Muscle of leg (tissue), 11 donors: ENCODE results near the gene NCOA6. TPM values are rescaled to one million over a fixed set of nuclear protein-coding genes. Genes with fewer than 3 reads are reported as not detected.

Source experiments
- DNase-seq: peaks from one replicate; pipeline ENCODE4 v3.0.0; 2013
- H3K27ac ChIP-seq: one replicate; pipeline ENCODE4 v1.5.1; 2013; ENCODE audit warnings: mild to moderate bottlenecking, low read length, control low read depth
- H3K27me3 ChIP-seq: one replicate; pipeline ENCODE4 v1.6.1; 2013; ENCODE audit warnings: low read length; ENCODE audit not compliant: control insufficient read depth, insufficient read depth
- H3K36me3 ChIP-seq: one replicate; pipeline ENCODE4 v1.6.1; 2013; ENCODE audit warnings: low read length; ENCODE audit not compliant: control insufficient read depth, insufficient read depth
- H3K4me1 ChIP-seq: one replicate; pipeline ENCODE4 v1.6.1; 2013; ENCODE audit warnings: low read length; ENCODE audit not compliant: control insufficient read depth, insufficient read depth
- H3K4me3 ChIP-seq: one replicate; pipeline ENCODE4 v1.5.1; 2013; ENCODE audit warnings: low read length, control low read depth
- H3K9me3 ChIP-seq: replicated peaks from 2 replicates; pipeline ENCODE4 v1.6.1; 2013; ENCODE audit warnings: low read depth, low read length; ENCODE audit not compliant: control insufficient read depth
- WGBS: methylation state at CpG from one replicate; pipeline ENCODE4 v1.1.5; 2013; ENCODE audit warnings: missing lambda C conversion rate; ENCODE audit not compliant: insufficient coverage; 5-methylcytosine and 5-hydroxymethylcytosine counted together
- polyA plus RNA-seq, 8 donors: library from polyadenylated mRNA; unstranded; fragments of 120-200 nt; gene quantifications; one replicate each; pipeline versions ENCODE4 v1.2.1 to v1.2.3, GENCODE V29; 2013; ENCODE audit warnings: inconsistent platforms in 1 of 8, low replicate concordance in 1 of 8; ENCODE audit not compliant: insufficient read length in 8 of 8, insufficient read depth in 1 of 8
- total RNA-seq: library from RNA; stranded (reverse); fragments of 120-200 nt; gene quantifications from one replicate; pipeline ENCODE4 v1.2.4, GENCODE V29; 2013

The NCOA6 gene
- total and polyA plus RNA-seq, 9 donors, result 11.3 to 30.0 (median 26.7) TPM

- H3K9me3 ChIP-seq, result no peaks in the 10 kb centered on the region
- no peak overlapping the region for H3K4me3 ChIP-seq
- H3K36me3 ChIP-seq, result peaks cover 19% of the 10 kb centered on the region
- no peaks in the 10 kb centered on the region for H3K27me3 ChIP-seq
- peaks cover 11% of the 10 kb centered on the region for H3K4me1 ChIP-seq
- WGBS, result 88% methylated on average over 12 of the region's 12 CpGs
- no peak overlapping the region for H3K27ac ChIP-seq
- DNase-seq, result no peak
Measured at GRCh38 chr20:34862724-34863123, 37.3 kb upstream of the NCOA6 start.

- no peak overlapping the region for H3K4me3 ChIP-seq
- DNase-seq, result peak; percentile 51
- no peaks in the 10 kb centered on the region for H3K9me3 ChIP-seq
- 90% methylated on average over 2 of the region's 7 CpGs for WGBS
- peaks cover 21% of the 10 kb centered on the region for H3K36me3 ChIP-seq
- peaks cover 11% of the 10 kb centered on the region for H3K4me1 ChIP-seq
- H3K27me3 ChIP-seq, result no peaks in the 10 kb centered on the region
- H3K27ac ChIP-seq, result no peak overlapping the region
Measured at GRCh38 chr20:34861386-34862084, 36.1 kb upstream of the NCOA6 start.

DNA sequence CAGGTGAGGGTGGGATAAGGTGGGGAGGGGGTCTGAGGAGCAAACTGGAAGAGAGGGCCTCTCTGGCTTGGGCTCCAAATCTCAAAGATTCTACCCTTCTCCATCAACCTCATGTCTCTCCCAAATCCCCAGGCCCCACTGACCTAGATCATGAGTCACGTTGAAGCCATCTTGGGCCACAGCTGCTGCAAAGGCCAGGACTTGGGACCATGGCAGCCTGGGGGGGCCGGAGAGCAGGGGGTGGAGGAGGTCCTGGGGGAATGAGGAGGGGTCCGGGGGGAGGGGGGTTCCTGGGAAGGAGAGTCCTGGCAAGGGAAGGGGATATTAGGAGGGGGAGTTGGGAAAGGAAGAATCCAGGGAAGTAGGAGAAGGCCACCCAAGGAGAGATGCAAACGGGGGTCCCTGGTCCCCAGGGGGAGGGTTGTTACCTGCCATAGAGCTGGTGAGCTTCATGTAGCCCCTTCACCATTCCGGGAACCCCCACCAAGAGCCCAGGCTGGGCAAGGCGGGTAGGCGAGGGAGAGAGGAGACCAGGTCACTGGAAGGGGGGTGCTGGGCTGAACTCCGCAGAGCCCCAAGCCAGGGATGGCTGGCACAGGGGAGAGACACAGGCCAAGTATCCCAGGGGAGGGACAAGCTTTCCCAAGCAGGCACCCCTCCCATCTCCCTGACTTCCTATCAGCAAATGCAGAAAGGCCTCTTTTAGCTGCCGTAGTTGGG lies 34.5 kb upstream of the NCOA6 start:
- H3K36me3 ChIP-seq, result peaks cover 30% of the 10 kb centered on the region
- H3K9me3 ChIP-seq, result no peaks in the 10 kb centered on the region
- H3K4me3 ChIP-seq, result no peak overlapping the region
- DNase-seq, result no peak
- H3K4me1 ChIP-seq, result peaks cover 11% of the 10 kb centered on the region
- no peak overlapping the region for H3K27ac ChIP-seq
- no peaks in the 10 kb centered on the region for H3K27me3 ChIP-seq
- 96% methylated on average over 4 of the region's 9 CpGs for WGBS

- Histone ChIP-seq H3K27ac (no peak overlapping the region), H3K9me3 (no peaks in the 10 kb centered on the region), H3K36me3 (peaks cover 35% of the 10 kb centered on the region), H3K4me1 (peaks cover 11% of the 10 kb centered on the region), H3K4me3 (no peak overlapping the region), H3K27me3 (no peaks in the 10 kb centered on the region)
- DNase-seq, result no peak
- 94% methylated on average over 26 of the region's 26 CpGs for WGBS
Measured at GRCh38 chr20:34859367-34859766, 33.9 kb upstream of the NCOA6 start.

- H3K4me1 ChIP-seq, result no peaks in the 10 kb centered on the region
- WGBS, result no CpG with 5 or more reads among the region's 4 CpGs
- H3K4me3 ChIP-seq, result no peak overlapping the region
- H3K27me3 ChIP-seq, result no peaks in the 10 kb centered on the region
- peaks cover 58% of the 10 kb centered on the region for H3K36me3 ChIP-seq
- no peak for DNase-seq
- no peak overlapping the region for H3K27ac ChIP-seq
- H3K9me3 ChIP-seq, result no peaks in the 10 kb centered on the region
Measured at GRCh38 chr20:34852298-34852697, 26.8 kb upstream of the NCOA6 start.

GRCh38 chr20:34850969-34851368 lies 25.5 kb upstream of the NCOA6 start:
- H3K27me3 ChIP-seq, result no peaks in the 10 kb centered on the region
- no peak overlapping the region for H3K4me3 ChIP-seq
- no peak for DNase-seq
- no peak overlapping the region for H3K27ac ChIP-seq
- 91% methylated on average over 14 of the region's 14 CpGs for WGBS
- no peaks in the 10 kb centered on the region for H3K4me1 ChIP-seq
- H3K9me3 ChIP-seq, result no peaks in the 10 kb centered on the region
- H3K36me3 ChIP-seq, result peaks cover 51% of the 10 kb centered on the region

- 93% methylated on average over 7 of the region's 9 CpGs for WGBS
- Histone ChIP-seq H3K9me3 (no peaks in the 10 kb centered on the region), H3K27ac (no peak overlapping the region), H3K27me3 (no peaks in the 10 kb centered on the region), H3K4me1 (no peaks in the 10 kb centered on the region), H3K36me3 (peaks cover 44% of the 10 kb centered on the region), H3K4me3 (no peak overlapping the region)
- DNase-seq, result no peak
Measured at GRCh38 chr20:34849778-34850177, 24.3 kb upstream of the NCOA6 start.

- Histone ChIP-seq H3K36me3 (peaks cover 38% of the 10 kb centered on the region), H3K27me3 (no peaks in the 10 kb centered on the region), H3K4me1 (no peaks in the 10 kb centered on the region), H3K9me3 (no peaks in the 10 kb centered on the region), H3K27ac (no peak overlapping the region), H3K4me3 (no peak overlapping the region)
- DNase-seq, result no peak
- WGBS, result 100% methylated on average over 4 of the region's 5 CpGs
Measured at GRCh38 chr20:34848597-34848996, 23.1 kb upstream of the NCOA6 start.

- Histone ChIP-seq H3K9me3 (no peaks in the 10 kb centered on the region), H3K36me3 (peaks cover 6% of the 10 kb centered on the region), H3K27ac (no peak overlapping the region), H3K27me3 (no peaks in the 10 kb centered on the region), H3K4me1 (no peaks in the 10 kb centered on the region), H3K4me3 (no peak overlapping the region)
- WGBS, result 100% methylated on average over 1 of the region's 2 CpGs
- DNase-seq, result no peak
Measured at GRCh38 chr20:34843421-34843820, 18.0 kb upstream of the NCOA6 start.

GRCh38 chr20:34842143-34842542 lies 16.7 kb upstream of the NCOA6 start:
- Histone ChIP-seq H3K4me3 (no peak overlapping the region), H3K27ac (no peak overlapping the region), H3K27me3 (no peaks in the 10 kb centered on the region), H3K4me1 (no peaks in the 10 kb centered on the region), H3K9me3 (no peaks in the 10 kb centered on the region), H3K36me3 (no peaks in the 10 kb centered on the region)
- DNase-seq, result no peak
- WGBS, result 38% methylated on average over 2 of the region's 2 CpGs
